ENCODE results near the gene SMIM3.
"Not testable (repeated sequence)": the region's sequence is repeated elsewhere in the genome, so short reads cannot be mapped to it uniquely, and the experiment has no call there.

SMIM3 gene

GRCh38 chr5:150801117-150801927 is 22.8 kb downstream of the SMIM3 start:
- DNase-seq = no peak

DNA sequence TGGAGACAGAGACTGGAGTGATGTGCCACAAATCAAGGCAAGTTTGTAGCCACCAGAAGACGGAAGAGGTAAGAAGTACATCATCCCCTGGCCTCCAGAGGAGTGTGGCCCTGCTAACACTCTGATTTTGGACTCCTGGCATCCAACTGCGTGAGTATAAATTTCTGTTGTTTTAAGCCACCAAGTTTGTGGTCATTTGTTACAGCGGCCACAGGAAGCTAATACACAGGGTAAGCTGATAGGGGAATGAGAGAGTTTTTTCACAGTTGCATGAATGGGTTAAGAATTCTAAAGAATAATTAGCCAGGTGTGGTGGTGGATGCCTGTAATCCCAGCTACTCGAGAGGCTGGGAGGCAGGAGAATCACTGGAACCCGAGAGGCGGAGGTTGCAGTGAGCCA is 25.8 kb downstream of the SMIM3 start:
- DNase-seq = no peak

DNA sequence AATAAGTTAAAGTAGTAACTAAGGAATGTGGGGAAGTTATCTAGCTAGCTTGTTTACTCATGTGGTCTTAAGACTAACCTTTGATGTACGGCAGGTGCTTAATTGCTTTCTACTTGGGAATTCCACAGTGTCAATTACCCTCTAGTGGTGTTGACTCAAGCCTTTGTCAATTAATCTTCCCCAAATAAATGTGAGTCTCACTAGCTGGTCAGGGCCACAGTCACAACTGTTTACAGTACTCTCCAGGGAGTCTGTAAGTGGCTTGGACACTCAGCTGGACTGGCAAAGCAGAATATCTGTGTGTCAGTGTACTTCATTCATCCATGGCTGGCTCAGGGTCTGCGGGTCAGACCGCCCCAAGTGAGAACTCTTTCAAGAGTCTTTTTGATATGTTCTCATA is 30.8 kb downstream of the SMIM3 start:
- no peak for DNase-seq

GRCh38 chr5:150815010-150815409 is 36.5 kb downstream of the SMIM3 start:
- no peak for DNase-seq

DNA sequence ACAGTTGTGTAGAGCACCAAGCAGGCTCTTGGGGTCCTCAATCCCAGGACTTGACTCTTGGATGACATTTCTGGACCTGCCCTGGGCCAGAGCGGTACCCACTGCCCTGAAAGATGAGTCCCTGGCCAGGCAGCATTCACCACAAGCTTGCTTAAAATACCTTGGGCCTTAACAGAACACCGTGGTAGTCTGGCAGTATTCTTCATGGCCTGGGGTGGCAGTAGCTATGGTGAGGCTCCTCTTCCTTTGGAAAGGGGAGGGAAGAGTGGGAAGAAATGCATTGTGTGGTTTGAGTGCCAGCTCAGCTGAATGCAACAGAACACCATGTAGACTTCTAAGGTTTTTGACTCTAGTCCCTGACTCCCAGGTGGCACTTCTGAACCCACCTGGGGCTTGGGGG is 38.4 kb downstream of the SMIM3 start:
- no peak for DNase-seq

DNA sequence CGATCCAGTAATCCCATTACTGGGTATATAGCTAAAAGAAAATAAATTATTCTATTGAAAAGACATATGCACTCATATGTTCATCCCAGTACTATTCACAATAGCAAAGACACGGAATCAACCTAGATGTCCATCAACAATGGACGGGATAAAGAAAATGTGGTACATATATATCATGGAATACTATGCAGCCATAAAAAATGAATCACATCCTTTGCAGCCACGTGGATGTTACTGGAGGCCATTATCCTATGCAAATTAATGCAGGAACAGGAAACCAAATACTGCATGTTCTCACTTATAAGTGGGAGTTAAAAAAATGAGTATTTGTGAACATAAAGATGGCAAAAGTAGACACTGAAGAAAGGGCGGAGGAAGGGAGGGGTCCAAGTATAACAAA is 51.2 kb downstream of the SMIM3 start:
- DNase-seq = no peak

- DNase-seq = not testable (repeated sequence)
These were observed 53.3 kb downstream of the SMIM3 start for GRCh38 chr5:150831821-150832220.

DNA sequence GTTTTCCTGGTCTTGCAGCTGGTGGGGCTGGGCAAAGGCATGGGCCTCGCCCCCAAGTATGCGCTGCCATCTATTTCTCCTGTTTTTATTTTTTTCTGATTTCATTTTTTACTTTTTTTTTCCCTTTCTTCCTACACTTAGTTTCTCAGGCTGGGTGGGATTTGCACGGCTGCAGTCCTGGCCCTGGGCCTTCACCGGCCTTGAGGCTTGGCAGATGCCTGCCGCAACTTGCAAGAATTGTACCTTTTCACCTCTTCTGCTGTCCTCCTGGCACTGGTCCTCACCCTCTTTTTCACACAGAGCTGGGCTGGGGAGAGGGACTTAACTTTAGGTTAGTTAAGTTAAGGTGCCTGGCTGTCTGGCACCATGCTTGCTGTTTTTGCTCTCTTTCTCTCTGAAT is 57.5 kb downstream of the SMIM3 start:
- no peak for DNase-seq

GRCh38 chr5:150836703-150837102 is 58.1 kb downstream of the SMIM3 start:
- DNase-seq = no peak

GRCh38 chr5:150845185-150845859 is 66.8 kb downstream of the SMIM3 start:
- not testable (repeated sequence) for DNase-seq

DNA sequence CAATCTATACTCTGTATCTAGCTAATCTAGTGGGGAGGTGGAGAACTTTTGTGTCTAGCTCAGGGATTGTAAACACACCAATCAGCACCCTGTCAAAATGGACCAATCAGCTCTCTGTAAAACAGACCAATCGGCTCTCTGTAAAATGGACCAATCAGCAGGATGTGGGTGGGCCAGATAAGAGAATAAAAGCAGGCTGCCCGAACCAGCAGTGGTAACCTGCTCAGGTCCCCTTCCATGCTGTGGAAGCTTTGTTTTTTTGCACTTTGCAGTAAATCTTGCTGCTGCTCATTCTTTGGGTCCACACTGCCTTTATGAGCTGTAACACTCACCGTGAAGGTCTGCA is 67.7 kb downstream of the SMIM3 start, which contains the start of gene IRGM:
Gene IRGM (plus strand): TSS at position 214 of the 346 bp plus-strand sequence. CDS start 1,603 bp downstream, outside the sequence.
- DNase-seq = not testable (repeated sequence)
